Body of pancreas (tissue), 4 donors: ENCODE measurements around the gene UNC93A. TPM values are rescaled to one million over a fixed set of nuclear protein-coding genes. Genes with fewer than 3 reads are reported as not detected.

Source experiments
- ATAC-seq: fragments of 150-250 bp; one replicate; pipeline ENCODE4 v1.9.1; 2016
- DNase-seq, 4 donors: peaks; one replicate each; pipeline ENCODE4 v3.0.0-alpha.2; 2019
- H3K27ac ChIP-seq, 4 donors: fragments of 200-600 bp; sonication (generic); 1 replicate in 3 of 4; 2 replicates in 1 of 4; pipeline versions ENCODE4 v1.5.1 to v1.6.1; 2016 to 2019; ENCODE audit warnings: mild to moderate bottlenecking in 1 of 4, mixed read lengths in 1 of 4, moderate library complexity in 1 of 4
- H3K27me3 ChIP-seq, 2 donors: fragments of 200-600 bp; sonication (generic); one replicate each; pipeline ENCODE4 v1.6.0; 2016; ENCODE audit warnings: mild to moderate bottlenecking in 1 of 2
- H3K36me3 ChIP-seq, 2 donors: fragments of 200-600 bp; sonication (generic); replicated peaks in 1 of 2; 2 replicates each; pipeline ENCODE4 v1.5.1; 2016; ENCODE audit warnings: low read depth in 2 of 2; ENCODE audit not compliant: insufficient read depth in 1 of 2
- H3K4me1 ChIP-seq: fragments of 200-600 bp; sonication (generic); one replicate; pipeline ENCODE4 v1.6.0; 2016
- H3K4me3 ChIP-seq, 2 donors: fragments of 200-600 bp; sonication (generic); 1 replicate in 1 of 2; 2 replicates in 1 of 2; pipeline ENCODE4 v1.5.1; 2016 to 2019
- H3K9me3 ChIP-seq, 3 donors: fragments of 200-600 bp; sonication (generic); 1 replicate in 2 of 3; 2 replicates in 1 of 3; pipeline ENCODE4 v1.5.1; 2016
- POLR2A ChIP-seq, 3 donors: fragments of 450-650 bp; IDR thresholded peaks; one replicate each; pipeline ENCODE4 v1.6.1; 2016; ENCODE audit warnings: antibody characterized with exemption in 3 of 3, mild to moderate bottlenecking in 2 of 3
- WGBS, 2 donors: methylation state at CpG; one replicate each; pipeline ENCODE4 v1.1.5; 2017; 5-methylcytosine and 5-hydroxymethylcytosine counted together
- intact Hi-C: fragments of 100-400 bp; cut with DNase I; formaldehyde crosslinking; loops from one replicate; pipeline ENCODE4 v1.15.1; 2023
- total RNA-seq, 2 donors: library from RNA; depleted of rRNA; stranded (reverse); fragments of >200 nt; gene quantifications; one replicate each; pipeline ENCODE4 v1.1.0, GENCODE V29; 2016
- TF ChIP-seq, protein P1 (sequence below), 7 experiments: fragments of 450-650 bp in 4 of 7; fragments of 200-600 bp in 3 of 7; sonication (generic) in 3 of 7; IDR thresholded peaks; one replicate each; pipeline ENCODE4 v1.5.1; 2016 to 2019; ENCODE audit warnings: antibody characterized with exemption in 7 of 7

Gene UNC93A
- total RNA-seq, 2 donors from 2014 or later = not detected

DNA sequence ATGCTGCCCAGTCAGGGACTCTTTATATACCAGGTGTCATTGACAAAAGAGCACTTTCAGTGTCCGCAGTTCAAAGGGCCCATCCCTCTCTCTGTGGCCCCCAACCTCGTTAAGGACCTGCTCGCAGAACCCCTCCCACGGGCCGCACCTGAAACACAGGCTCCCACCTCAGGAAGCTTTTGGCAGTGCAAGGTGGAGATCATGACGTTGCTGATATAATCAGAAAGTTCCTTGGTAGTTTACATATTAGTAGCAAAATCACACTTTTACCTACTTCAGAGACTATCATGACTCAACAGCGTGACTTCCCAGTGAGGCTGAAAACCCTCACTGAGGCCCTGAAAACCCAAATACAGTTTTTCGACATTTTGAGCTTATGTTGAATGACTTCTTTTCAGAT, 37.9 kb downstream of the UNC93A start:
- WGBS, 2 donors = 78 to 81% methylated on average over 8 of the region's 8 CpGs
- no peaks in the 10 kb centered on the region for H3K9me3 ChIP-seq
- intact Hi-C loops = no loop called here
- TF ChIP-seq, protein P1, sequence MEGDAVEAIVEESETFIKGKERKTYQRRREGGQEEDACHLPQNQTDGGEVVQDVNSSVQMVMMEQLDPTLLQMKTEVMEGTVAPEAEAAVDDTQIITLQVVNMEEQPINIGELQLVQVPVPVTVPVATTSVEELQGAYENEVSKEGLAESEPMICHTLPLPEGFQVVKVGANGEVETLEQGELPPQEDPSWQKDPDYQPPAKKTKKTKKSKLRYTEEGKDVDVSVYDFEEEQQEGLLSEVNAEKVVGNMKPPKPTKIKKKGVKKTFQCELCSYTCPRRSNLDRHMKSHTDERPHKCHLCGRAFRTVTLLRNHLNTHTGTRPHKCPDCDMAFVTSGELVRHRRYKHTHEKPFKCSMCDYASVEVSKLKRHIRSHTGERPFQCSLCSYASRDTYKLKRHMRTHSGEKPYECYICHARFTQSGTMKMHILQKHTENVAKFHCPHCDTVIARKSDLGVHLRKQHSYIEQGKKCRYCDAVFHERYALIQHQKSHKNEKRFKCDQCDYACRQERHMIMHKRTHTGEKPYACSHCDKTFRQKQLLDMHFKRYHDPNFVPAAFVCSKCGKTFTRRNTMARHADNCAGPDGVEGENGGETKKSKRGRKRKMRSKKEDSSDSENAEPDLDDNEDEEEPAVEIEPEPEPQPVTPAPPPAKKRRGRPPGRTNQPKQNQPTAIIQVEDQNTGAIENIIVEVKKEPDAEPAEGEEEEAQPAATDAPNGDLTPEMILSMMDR (IDR thresholded peaks at IDR 0.05) = no peak
- no peak for TF ChIP-seq POLR2A (IDR thresholded peaks at IDR 0.05)
- no peaks in the 10 kb centered on the region for H3K27me3 ChIP-seq
- DNase-seq = no peak
- no peak overlapping the region for H3K4me3 ChIP-seq
- no peak overlapping the region for H3K27ac ChIP-seq
- no peaks in the 10 kb centered on the region for H3K36me3 ChIP-seq
- no peak for ATAC-seq
- no peaks in the 10 kb centered on the region for H3K4me1 ChIP-seq

DNA sequence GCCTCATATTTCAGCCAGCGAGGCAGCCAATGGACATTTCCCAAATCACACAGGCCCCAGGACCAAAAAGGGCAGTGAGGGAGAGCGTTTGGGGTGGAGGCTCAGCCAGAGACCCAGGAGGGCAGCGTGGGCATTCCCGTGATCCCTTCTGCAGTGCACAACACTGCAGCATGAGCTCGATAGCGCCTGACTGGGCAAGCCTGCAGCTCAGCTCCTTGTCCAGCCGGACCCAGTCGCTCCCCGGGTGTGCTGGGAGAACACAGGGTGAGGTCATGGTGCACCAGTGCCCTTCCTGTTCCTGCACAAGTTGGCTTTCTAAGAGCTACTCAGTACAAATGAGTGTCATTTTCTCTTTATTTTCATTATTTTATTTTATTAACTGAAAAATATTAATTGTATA, 39.6 kb downstream of the UNC93A start:
- WGBS, 2 donors = 71 to 77% methylated on average over 9 of the region's 9 CpGs
- no peaks in the 10 kb centered on the region for H3K4me1 ChIP-seq
- ATAC-seq = no peak

DNA sequence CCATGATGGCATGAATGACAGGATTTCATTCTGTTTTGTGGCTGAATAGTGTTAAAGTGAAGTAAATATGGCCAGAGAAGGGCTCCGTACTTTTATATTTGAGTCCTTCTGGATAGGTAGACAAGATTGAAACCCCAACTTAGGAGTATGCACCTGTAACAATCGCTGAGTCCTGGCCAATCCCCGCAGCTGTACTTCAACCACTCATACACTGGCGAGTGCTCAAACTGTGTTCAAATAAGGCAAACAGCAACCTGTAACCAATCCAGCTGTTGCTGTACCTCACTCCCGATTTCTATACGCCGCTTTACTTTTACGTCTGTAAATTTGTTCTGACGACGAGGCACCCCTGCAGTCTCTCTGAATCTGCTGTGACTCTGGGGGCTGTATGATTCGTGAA, 40.5 kb downstream of the UNC93A start:
- TF ChIP-seq, protein P1 (IDR thresholded peaks at IDR 0.05) = no peak
- no peak for TF ChIP-seq POLR2A (IDR thresholded peaks at IDR 0.05)
- no peaks in the 10 kb centered on the region for H3K4me1 ChIP-seq
- no peak overlapping the region for H3K27ac ChIP-seq
- no peak for ATAC-seq
- no peak overlapping the region for H3K4me3 ChIP-seq
- intact Hi-C loops = no loop called here
- no peak for DNase-seq
- no peaks in the 10 kb centered on the region for H3K36me3 ChIP-seq
- H3K9me3 ChIP-seq = no peaks in the 10 kb centered on the region
- no peaks in the 10 kb centered on the region for H3K27me3 ChIP-seq
- WGBS, 2 donors = 62 to 71% methylated on average over 11 of the region's 11 CpGs

More for the DNA sequence above, 39.6 kb downstream of the UNC93A start:
- H3K36me3 ChIP-seq = no peaks in the 10 kb centered on the region
- H3K4me3 ChIP-seq = no peak overlapping the region
- TF ChIP-seq POLR2A (IDR thresholded peaks at IDR 0.05) = no peak
- TF ChIP-seq, protein P1 (IDR thresholded peaks at IDR 0.05) = no peak
- no peak for DNase-seq
- intact Hi-C loops = no loop called here
- no peaks in the 10 kb centered on the region for H3K27me3 ChIP-seq
- no peak overlapping the region for H3K27ac ChIP-seq
- no peaks in the 10 kb centered on the region for H3K9me3 ChIP-seq

DNA sequence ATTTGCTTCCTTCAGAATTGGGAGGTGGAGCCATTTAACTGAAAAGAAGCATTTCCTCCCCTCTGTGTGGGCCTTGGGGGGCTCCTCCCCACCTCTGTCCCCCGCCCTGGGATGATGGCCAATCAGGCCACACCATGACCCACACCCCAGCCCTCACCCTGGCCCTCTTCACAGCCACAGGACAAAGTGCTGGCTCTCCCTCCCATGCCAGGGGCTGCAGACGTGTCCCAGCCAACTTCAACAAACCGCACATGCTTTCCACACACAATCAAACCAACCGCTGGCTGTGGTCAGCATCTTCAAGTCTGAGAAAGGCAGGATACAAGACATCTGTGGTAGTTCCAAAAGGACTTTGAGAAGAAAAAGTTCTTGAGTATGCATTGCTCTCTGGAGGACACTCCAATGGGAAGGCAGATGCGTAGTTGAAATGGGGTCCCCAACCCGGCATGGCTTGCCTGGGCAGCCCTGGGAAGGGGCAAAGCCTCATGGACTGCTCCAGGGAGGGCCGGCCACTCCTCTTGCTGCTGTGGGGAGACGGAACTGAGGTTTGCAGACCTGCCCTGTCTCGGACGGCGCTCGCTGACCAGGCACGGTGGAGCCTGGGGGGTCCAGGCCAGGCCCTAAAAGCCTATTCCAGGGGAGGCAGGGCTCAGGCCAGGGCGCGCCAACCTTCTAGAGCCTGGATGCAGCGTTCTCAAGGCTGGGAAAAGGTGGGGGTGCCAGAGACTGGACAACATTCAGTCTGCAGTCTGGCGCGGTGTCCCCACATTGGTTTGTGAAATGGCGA, 45.9 kb downstream of the UNC93A start:
- Histone ChIP-seq H3K4me1 (no peaks in the 10 kb centered on the region), H3K27ac (no peak overlapping the region), H3K9me3 (no peaks in the 10 kb centered on the region), H3K36me3 (no peaks in the 10 kb centered on the region), H3K27me3 (no peaks in the 10 kb centered on the region), H3K4me3 (no peak overlapping the region)
- ATAC-seq = no peak
- intact Hi-C loops = no loop called here
- 85 to 91% methylated on average over 19 of the region's 19 CpGs for WGBS, 2 donors
- TF ChIP-seq, protein P1 (IDR thresholded peaks at IDR 0.05) = no peak
- no peak for DNase-seq
